Adrenal gland (tissue), 5 donors: Measurements from ENCODE around the gene KCNG3.

Source experiments
- CTCF ChIP-seq, 6 experiments: fragments of 450-650 bp in 4 of 6; fragments of 200-600 bp in 2 of 6; sonication (generic) in 1 of 6; IDR thresholded peaks; 1 replicate in 5 of 6; 2 replicates in 1 of 6; pipeline versions ENCODE4 v1.5.1 to v1.8.0; 2016 to 2021; ENCODE audit warnings: antibody characterized with exemption in 6 of 6, mild to moderate bottlenecking in 2 of 6, moderate library complexity in 1 of 6
- POLR2A ChIP-seq, 2 donors: fragments of 450-650 bp; IDR thresholded peaks; one replicate each; pipeline ENCODE4 v1.6.1; 2017; ENCODE audit warnings: antibody characterized with exemption in 2 of 2, mild to moderate bottlenecking in 2 of 2, moderate library complexity in 1 of 2
- donor health status: DM: no; HTN: no; CAD: no.

- TF ChIP-seq CTCF (IDR thresholded peaks at IDR 0.05), result no peak
- no peak for TF ChIP-seq POLR2A (IDR thresholded peaks at IDR 0.05)
Observed at GRCh38 chr2:42407476-42407875, 86.3 kb downstream of the KCNG3 start.
